ENCODE data around the gene NUMBL.

GRCh38 chr19:40689339-40690049 lies 957 bp downstream of the NUMBL start:
- TF ChIP-seq EP300 (IDR thresholded peaks at IDR 0.05), result no peak
- no peak for TF ChIP-seq POLR2A (IDR thresholded peaks at IDR 0.05)
- TF ChIP-seq CTCF (IDR thresholded peaks at IDR 0.05), result no peak
- no peak for TF ChIP-seq POLR2AphosphoS5 (IDR thresholded peaks at IDR 0.05)

Measured in suprapubic skin (tissue), 4 donors.